ENCODE data around the gene OSGIN1. TPM values are rescaled to one million over a fixed set of nuclear protein-coding genes. Genes with fewer than 3 reads are reported as not detected.

The OSGIN1 gene
- polyA plus RNA-seq, 1 donor from 2014 or later: 2.1 TPM

GRCh38 chr16:83957296-83957855 lies 4.3 kb downstream of the OSGIN1 start:
- no peak overlapping the region for H3K4me2 ChIP-seq (ENCODE audit: low read length)
- H3K9ac ChIP-seq (ENCODE audit: low read length): no peak overlapping the region
- no peaks in the 10 kb centered on the region for H3K36me3 ChIP-seq (ENCODE audit: insufficient read depth, low read length)
- no peak overlapping the region for H3K4me3 ChIP-seq (ENCODE audit: low read length)
- no peaks in the 10 kb centered on the region for H3K27me3 ChIP-seq (ENCODE audit: insufficient read depth, low read depth, low read length)
- no peaks in the 10 kb centered on the region for H3F3A ChIP-seq (ENCODE audit: insufficient read depth, low read length, poor library complexity, severe bottlenecking)
- no peaks in the 10 kb centered on the region for H4K20me1 ChIP-seq (ENCODE audit: insufficient read depth)
- H3K27ac ChIP-seq (ENCODE audit: low read length): no peak overlapping the region
- TF ChIP-seq POLR2AphosphoS5 (IDR thresholded peaks at IDR 0.05): no peak
- TF ChIP-seq SMC3 (conservative IDR thresholded peaks at IDR 0.05; ENCODE audit: poor library complexity): no peak
- no peak for TF ChIP-seq RAD21 (conservative IDR thresholded peaks at IDR 0.05)
- TF ChIP-seq TAF1 (IDR thresholded peaks at IDR 0.05; ENCODE audit: low read depth): no peak
- TF ChIP-seq EP300 (conservative IDR thresholded peaks at IDR 0.05; ENCODE audit: poor library complexity, severe bottlenecking): no peak
- no peak for TF ChIP-seq REST (IDR thresholded peaks at IDR 0.05; ENCODE audit: borderline replicate concordance)
- TF ChIP-seq MXI1 (conservative IDR thresholded peaks at IDR 0.05; ENCODE audit: poor library complexity, severe bottlenecking): no peak
- no peak for TF ChIP-seq EZH2 (IDR thresholded peaks at IDR 0.05; ENCODE audit: borderline replicate concordance, insufficient read depth, low read length, poor library complexity, severe bottlenecking)
- TF ChIP-seq CTCF (IDR thresholded peaks at IDR 0.05; ENCODE audit: poor library complexity, severe bottlenecking): no peak
- no peaks in the 10 kb centered on the region for H3K79me2 ChIP-seq (replicated peaks; ENCODE audit: insufficient read depth, low read length)
- H2AFZ ChIP-seq (ENCODE audit: low read depth, low read length): no peak overlapping the region
- no peaks in the 10 kb centered on the region for H3K9me3 ChIP-seq (ENCODE audit: low read length)
- H3K9me2 ChIP-seq (ENCODE audit: insufficient read depth, low read length): no peaks in the 10 kb centered on the region

GRCh38 chr16:83958137-83958845 lies 5.3 kb downstream of the OSGIN1 start:
- Histone ChIP-seq H3K4me2 (ENCODE audit: low read length) (no peak overlapping the region), H3K79me2 (replicated peaks; ENCODE audit: insufficient read depth, low read length) (no peaks in the 10 kb centered on the region), H3K27me3 (ENCODE audit: insufficient read depth, low read depth, low read length) (no peaks in the 10 kb centered on the region), H3K9me2 (ENCODE audit: insufficient read depth, low read length) (no peaks in the 10 kb centered on the region), H3K27ac (ENCODE audit: low read length) (no peak overlapping the region), H2AFZ (ENCODE audit: low read depth, low read length) (no peak overlapping the region), H3K9ac (ENCODE audit: low read length) (no peak overlapping the region), H4K20me1 (ENCODE audit: insufficient read depth) (no peaks in the 10 kb centered on the region), H3K4me3 (ENCODE audit: low read length) (no peak overlapping the region), H3K36me3 (ENCODE audit: insufficient read depth, low read length) (no peaks in the 10 kb centered on the region), H3F3A (ENCODE audit: insufficient read depth, low read length, poor library complexity, severe bottlenecking) (no peaks in the 10 kb centered on the region), H3K9me3 (ENCODE audit: low read length) (no peaks in the 10 kb centered on the region)
- TF ChIP-seq EZH2 (IDR thresholded peaks at IDR 0.05; ENCODE audit: borderline replicate concordance, insufficient read depth, low read length, poor library complexity, severe bottlenecking) (no peak), CTCF (IDR thresholded peaks at IDR 0.05; ENCODE audit: poor library complexity, severe bottlenecking) (no peak)
